HL-60 (cell line): ENCODE results near the gene TNRC6C.

Experiments used
- POLR2AphosphoS5 ChIP-seq: IDR thresholded peaks from 2 replicates; pipeline ENCODE4 v1.6.1; 2012; ENCODE audit warnings: low read depth
- TF ChIP-seq, protein P1 (sequence below): IDR thresholded peaks from 2 replicates; pipeline ENCODE4 v1.6.1; 2012; ENCODE audit warnings: low read depth; ENCODE audit not compliant: insufficient replicate concordance
- TF ChIP-seq, protein P2 (sequence below): IDR thresholded peaks from one replicate; pipeline ENCODE4 v1.5.1; 2011; ENCODE audit warnings: low read length, control low read depth, inconsistent platforms; ENCODE audit not compliant: insufficient read depth

DNA sequence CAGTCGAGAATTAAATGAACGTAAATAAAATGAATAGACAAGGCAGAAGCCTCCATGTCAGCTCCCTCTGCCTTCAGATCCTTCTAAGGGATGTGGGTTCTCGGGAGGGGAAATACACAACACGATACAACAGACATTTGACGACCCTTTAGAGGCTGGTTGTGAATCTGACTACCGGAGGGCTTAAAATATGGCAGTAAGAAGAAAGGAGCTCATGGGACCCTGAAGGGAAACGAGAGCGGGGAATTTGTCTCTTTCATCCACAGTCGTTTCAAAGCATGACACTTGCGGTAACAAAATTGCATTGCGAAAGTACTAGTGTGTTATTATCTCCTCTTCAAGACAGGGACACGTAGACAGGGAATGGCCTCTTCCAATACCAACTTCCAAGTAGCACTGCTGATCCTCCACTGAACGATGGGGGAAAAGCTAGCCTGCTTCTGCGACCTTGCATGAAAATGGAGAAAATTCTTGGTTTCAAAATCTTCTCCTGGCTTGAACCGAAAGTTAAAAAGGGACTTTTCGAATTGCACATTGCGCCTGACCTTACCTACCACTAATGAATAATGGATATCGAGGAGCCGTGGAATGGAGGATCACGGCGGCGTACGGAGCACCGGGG is 1.2 kb upstream of the TNRC6C start:
- TF ChIP-seq, protein P1, sequence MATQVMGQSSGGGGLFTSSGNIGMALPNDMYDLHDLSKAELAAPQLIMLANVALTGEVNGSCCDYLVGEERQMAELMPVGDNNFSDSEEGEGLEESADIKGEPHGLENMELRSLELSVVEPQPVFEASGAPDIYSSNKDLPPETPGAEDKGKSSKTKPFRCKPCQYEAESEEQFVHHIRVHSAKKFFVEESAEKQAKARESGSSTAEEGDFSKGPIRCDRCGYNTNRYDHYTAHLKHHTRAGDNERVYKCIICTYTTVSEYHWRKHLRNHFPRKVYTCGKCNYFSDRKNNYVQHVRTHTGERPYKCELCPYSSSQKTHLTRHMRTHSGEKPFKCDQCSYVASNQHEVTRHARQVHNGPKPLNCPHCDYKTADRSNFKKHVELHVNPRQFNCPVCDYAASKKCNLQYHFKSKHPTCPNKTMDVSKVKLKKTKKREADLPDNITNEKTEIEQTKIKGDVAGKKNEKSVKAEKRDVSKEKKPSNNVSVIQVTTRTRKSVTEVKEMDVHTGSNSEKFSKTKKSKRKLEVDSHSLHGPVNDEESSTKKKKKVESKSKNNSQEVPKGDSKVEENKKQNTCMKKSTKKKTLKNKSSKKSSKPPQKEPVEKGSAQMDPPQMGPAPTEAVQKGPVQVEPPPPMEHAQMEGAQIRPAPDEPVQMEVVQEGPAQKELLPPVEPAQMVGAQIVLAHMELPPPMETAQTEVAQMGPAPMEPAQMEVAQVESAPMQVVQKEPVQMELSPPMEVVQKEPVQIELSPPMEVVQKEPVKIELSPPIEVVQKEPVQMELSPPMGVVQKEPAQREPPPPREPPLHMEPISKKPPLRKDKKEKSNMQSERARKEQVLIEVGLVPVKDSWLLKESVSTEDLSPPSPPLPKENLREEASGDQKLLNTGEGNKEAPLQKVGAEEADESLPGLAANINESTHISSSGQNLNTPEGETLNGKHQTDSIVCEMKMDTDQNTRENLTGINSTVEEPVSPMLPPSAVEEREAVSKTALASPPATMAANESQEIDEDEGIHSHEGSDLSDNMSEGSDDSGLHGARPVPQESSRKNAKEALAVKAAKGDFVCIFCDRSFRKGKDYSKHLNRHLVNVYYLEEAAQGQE, result no peak
- TF ChIP-seq, protein P2, sequence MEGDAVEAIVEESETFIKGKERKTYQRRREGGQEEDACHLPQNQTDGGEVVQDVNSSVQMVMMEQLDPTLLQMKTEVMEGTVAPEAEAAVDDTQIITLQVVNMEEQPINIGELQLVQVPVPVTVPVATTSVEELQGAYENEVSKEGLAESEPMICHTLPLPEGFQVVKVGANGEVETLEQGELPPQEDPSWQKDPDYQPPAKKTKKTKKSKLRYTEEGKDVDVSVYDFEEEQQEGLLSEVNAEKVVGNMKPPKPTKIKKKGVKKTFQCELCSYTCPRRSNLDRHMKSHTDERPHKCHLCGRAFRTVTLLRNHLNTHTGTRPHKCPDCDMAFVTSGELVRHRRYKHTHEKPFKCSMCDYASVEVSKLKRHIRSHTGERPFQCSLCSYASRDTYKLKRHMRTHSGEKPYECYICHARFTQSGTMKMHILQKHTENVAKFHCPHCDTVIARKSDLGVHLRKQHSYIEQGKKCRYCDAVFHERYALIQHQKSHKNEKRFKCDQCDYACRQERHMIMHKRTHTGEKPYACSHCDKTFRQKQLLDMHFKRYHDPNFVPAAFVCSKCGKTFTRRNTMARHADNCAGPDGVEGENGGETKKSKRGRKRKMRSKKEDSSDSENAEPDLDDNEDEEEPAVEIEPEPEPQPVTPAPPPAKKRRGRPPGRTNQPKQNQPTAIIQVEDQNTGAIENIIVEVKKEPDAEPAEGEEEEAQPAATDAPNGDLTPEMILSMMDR, result no peak
- no peak for TF ChIP-seq POLR2AphosphoS5
